ENCODE results near the gene SLC13A4. TPM values are rescaled to one million over a fixed set of nuclear protein-coding genes. Genes with fewer than 3 reads are reported as not detected.

The SLC13A4 gene
- total and polyA plus RNA-seq, 2 donors (not counting 3 experiments of a cell fraction or from before 2014, with no cell fraction given) = not detected

DNA sequence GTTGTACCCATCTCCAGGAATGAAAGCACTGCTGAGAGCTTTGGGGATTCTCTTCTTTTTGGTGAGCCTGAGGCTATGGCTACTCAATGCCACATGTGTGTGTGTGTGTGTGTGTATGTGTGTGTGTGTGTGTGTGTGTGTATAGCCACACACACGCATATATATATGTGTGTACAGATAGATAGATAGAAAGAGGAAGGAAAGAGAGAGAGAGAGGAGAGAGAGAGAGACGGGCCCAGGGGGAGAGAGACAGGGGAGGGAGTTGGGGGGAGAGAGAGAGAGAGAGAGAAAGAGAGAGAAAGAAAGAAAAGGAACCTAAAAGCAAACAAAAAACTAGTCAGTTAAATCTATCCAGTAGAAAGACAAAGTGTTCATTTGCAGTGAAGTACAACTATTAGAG, 8.3 kb downstream of the SLC13A4 start:
- H3K4me3 ChIP-seq (replicated peaks in 1 of 3; ENCODE audit: insufficient read depth in 1 of 3, low read depth in 1 of 3, low read length in 3 of 3) = no peak overlapping the region
- BruUV-seq (replicated peaks) = no TSS peak
- intact Hi-C loops (cut with micrococcal nuclease) = no loop called here
- H3K9ac ChIP-seq (replicated peaks; ENCODE audit: extremely low read depth, insufficient read depth, low read length) = no peak overlapping the region
- TF ChIP-seq GATA2 (IDR thresholded peaks at IDR 0.05; ENCODE audit: insufficient read depth, insufficient read length, low read depth, low read length) = no peak
- TF ChIP-seq JUN (IDR thresholded peaks at IDR 0.05; ENCODE audit: borderline replicate concordance, insufficient read depth, insufficient read length, low read depth) = no peak
- TF ChIP-seq EZH2 (IDR thresholded peaks at IDR 0.05; ENCODE audit: borderline replicate concordance, low read depth, low read length, severe bottlenecking) = no peak
- TF ChIP-seq, protein P1, sequence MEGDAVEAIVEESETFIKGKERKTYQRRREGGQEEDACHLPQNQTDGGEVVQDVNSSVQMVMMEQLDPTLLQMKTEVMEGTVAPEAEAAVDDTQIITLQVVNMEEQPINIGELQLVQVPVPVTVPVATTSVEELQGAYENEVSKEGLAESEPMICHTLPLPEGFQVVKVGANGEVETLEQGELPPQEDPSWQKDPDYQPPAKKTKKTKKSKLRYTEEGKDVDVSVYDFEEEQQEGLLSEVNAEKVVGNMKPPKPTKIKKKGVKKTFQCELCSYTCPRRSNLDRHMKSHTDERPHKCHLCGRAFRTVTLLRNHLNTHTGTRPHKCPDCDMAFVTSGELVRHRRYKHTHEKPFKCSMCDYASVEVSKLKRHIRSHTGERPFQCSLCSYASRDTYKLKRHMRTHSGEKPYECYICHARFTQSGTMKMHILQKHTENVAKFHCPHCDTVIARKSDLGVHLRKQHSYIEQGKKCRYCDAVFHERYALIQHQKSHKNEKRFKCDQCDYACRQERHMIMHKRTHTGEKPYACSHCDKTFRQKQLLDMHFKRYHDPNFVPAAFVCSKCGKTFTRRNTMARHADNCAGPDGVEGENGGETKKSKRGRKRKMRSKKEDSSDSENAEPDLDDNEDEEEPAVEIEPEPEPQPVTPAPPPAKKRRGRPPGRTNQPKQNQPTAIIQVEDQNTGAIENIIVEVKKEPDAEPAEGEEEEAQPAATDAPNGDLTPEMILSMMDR (IDR thresholded peaks at IDR 0.05; ENCODE audit: extremely low read depth in 1 of 2, insufficient read depth in 1 of 2, low read depth in 1 of 2, low read length in 2 of 2) = no peak
- TF ChIP-seq POLR2A (IDR thresholded peaks at IDR 0.05; ENCODE audit: low read depth, low read length) = no peak
- TF ChIP-seq, protein P2, sequence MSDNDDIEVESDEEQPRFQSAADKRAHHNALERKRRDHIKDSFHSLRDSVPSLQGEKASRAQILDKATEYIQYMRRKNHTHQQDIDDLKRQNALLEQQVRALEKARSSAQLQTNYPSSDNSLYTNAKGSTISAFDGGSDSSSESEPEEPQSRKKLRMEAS (IDR thresholded peaks at IDR 0.05; ENCODE audit: insufficient read depth, insufficient read length) = no peak
- TF ChIP-seq MYC (IDR thresholded peaks at IDR 0.05; ENCODE audit: low read depth, low read length) = no peak
- TF ChIP-seq FOS (IDR thresholded peaks at IDR 0.05; ENCODE audit: borderline replicate concordance, insufficient read depth, low read length) = no peak
- TF ChIP-seq POLR2AphosphoS5 (IDR thresholded peaks at IDR 0.05; ENCODE audit: insufficient read depth, low read depth, low read length) = no peak
- no peak overlapping the region for H3K27ac ChIP-seq (ENCODE audit: insufficient read depth, low read depth, low read length)
- H2AFZ ChIP-seq (ENCODE audit: low read depth, low read length) = no peak overlapping the region
- no peaks in the 10 kb centered on the region for H3K9me3 ChIP-seq (replicated peaks; ENCODE audit: control insufficient read depth, insufficient read depth, low read length)
- no peaks in the 10 kb centered on the region for H3K27me3 ChIP-seq (ENCODE audit: control insufficient read depth in 2 of 2, insufficient read depth in 2 of 2, low read length in 2 of 2)
- no peak for DNase-seq (ENCODE audit: low read depth, low spot score)
- POLR2A ChIA-PET = no interaction called here
- H3K79me2 ChIP-seq (ENCODE audit: control insufficient read depth, insufficient read depth, low read length) = no peaks in the 10 kb centered on the region
- no peak overlapping the region for H3K4me2 ChIP-seq (ENCODE audit: insufficient read depth, low read length)
- dilution Hi-C loops (cut with MboI; ENCODE audit: extremely low pct_ligation_motif_present, low sequenced_read_pairs) = no loop called here
- H3K36me3 ChIP-seq (ENCODE audit: control insufficient read depth in 2 of 2, extremely low read depth in 1 of 2, insufficient read depth in 2 of 2, low read length in 2 of 2) = no peaks in the 10 kb centered on the region
- H3K4me1 ChIP-seq (ENCODE audit: control insufficient read depth, extremely low read depth, insufficient read depth, low read length) = peaks cover 3% of the 10 kb centered on the region
- no peaks in the 10 kb centered on the region for H3K9me1 ChIP-seq (replicated peaks; ENCODE audit: control insufficient read depth, extremely low read depth, insufficient read depth, low read length)
- CTCF ChIA-PET = no interaction called here
- FAIRE-seq = no peak
- no peaks in the 10 kb centered on the region for H4K20me1 ChIP-seq (replicated peaks; ENCODE audit: control insufficient read depth, extremely low read depth, insufficient read depth, low read length)
